ENCODE results near the gene KCTD18.

The KCTD18 gene

DNA sequence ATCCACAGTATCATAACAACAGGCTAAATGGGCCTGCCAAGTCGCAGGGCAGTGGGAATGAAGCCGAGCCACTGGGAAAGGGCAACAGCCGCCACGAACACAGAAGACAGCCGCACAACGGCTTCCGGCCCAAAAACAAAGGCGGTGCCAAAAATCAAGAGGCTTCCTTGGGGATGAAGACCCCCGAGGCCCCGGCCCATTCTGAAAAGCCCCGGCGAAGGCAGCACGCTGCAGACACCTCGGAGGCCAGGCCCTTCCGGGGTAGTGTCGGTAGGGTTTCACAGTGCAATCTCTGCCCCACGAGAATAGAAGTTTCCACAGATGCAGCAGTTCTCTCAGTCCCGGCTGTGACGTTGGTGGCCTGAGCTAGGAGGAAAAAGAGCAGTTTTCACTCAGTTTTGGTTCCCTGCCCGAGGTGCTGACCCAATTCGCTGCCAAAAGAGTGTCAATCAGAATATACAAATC, 32.2 kb downstream of the KCTD18 start:
- TF ChIP-seq CTCF (conservative IDR thresholded peaks at IDR 0.05; ENCODE audit: low read length) = no peak
- no peak overlapping the region for H3K4me3 ChIP-seq (ENCODE audit: low read length)
- DNase-seq (ENCODE audit: low read depth) = no peak

DNA sequence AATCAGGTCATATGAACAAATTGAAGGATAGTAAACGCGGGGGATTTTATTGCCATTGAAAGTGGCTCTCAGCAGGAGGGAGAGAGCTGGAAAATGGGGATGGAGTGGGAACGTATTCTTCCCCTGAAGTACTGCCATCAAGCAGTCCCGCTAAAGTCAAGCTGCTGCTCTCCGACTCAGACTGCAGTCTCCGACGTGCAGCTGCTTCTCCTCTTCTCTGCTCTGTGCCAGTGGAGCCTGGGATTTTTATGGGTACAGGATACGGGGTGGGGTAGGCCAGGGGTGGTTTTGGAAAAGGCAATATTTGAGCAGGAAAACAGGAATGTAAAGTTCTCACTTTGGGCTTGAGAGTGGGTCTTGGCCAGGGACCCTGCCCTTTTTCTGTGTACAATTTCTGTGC, 33.0 kb downstream of the KCTD18 start:
- DNase-seq (ENCODE audit: low read depth) = no peak
- no peak for TF ChIP-seq CTCF (conservative IDR thresholded peaks at IDR 0.05; ENCODE audit: low read length)
- no peak overlapping the region for H3K4me3 ChIP-seq (ENCODE audit: low read length)

GRCh38 chr2:200475795-200476194, 34.1 kb downstream of the KCTD18 start:
- DNase-seq (ENCODE audit: low read depth) = no peak
- H3K4me3 ChIP-seq (ENCODE audit: low read length) = no peak overlapping the region
- TF ChIP-seq CTCF (conservative IDR thresholded peaks at IDR 0.05; ENCODE audit: low read length) = no peak

DNA sequence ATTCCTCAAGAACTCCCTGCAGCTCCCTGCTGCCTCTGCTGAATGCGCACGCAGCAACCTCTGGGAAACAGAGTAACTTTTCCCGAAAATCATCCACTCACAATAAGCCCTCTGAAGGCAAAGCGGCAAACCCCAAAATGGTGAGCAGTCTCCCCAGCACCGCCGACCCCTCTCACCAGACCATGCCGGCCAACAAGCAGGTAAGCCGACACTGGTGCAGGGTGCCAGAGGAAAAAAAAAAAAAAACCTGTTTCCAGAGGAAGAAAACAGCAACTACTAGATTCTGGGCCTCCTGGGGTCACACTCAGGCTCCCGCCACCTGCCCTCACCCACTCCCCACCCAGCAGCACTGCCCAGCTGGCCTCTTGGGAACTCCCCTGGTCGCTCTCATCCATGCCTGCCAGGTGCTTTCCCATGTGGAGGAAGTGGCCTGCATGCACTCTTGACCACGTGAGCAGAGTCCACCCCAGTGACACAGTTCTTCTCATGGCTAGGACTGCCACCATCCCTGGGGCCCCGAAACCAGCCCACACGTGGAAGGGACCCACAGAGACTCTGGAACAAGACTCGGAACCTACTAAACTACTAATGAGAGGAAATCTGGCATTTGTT, 36.9 kb downstream of the KCTD18 start:
- TF ChIP-seq CTCF (conservative IDR thresholded peaks at IDR 0.05; ENCODE audit: low read length) = no peak
- no peak for DNase-seq (ENCODE audit: low read depth)

GRCh38 chr2:200471928-200472645, 37.8 kb downstream of the KCTD18 start:
- no peak for TF ChIP-seq CTCF (conservative IDR thresholded peaks at IDR 0.05; ENCODE audit: low read length)
- no peak overlapping the region for H3K4me3 ChIP-seq (ENCODE audit: low read length)
- no peak for DNase-seq (ENCODE audit: low read depth)

More for the DNA sequence above, 36.9 kb downstream of the KCTD18 start:
- no peak overlapping the region for H3K4me3 ChIP-seq (ENCODE audit: low read length)

GRCh38 chr2:200471324-200471848, 38.5 kb downstream of the KCTD18 start:
- DNase-seq (ENCODE audit: low read depth) = no peak
- TF ChIP-seq CTCF (conservative IDR thresholded peaks at IDR 0.05; ENCODE audit: low read length) = peak; percentile 50
- no peak overlapping the region for H3K4me3 ChIP-seq (ENCODE audit: low read length)

DNA sequence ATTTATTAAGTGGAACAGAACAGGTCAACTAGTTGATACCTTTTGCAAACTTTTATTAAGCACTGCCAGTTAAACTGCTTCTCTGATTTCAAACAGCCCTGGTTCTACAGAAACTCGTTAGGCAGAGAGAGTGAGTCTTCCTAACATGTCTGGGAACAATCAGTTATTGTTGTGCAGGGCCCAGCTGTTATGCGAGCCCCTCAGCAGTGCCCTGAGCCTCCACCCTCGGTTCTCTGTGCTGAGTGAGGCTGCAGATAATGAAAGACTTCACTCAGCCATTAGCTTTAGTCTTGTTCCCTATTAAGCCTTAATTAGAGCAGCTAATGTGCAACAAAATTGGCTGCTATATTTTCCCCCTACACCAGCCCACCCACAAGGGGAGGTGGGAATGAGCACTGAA, 39.6 kb downstream of the KCTD18 start:
- no peak for TF ChIP-seq CTCF (conservative IDR thresholded peaks at IDR 0.05; ENCODE audit: low read length)
- H3K4me3 ChIP-seq (ENCODE audit: low read length) = no peak overlapping the region
- DNase-seq (ENCODE audit: low read depth) = no peak

Measured in AG10803 (cell line).